ENCODE measurements around the gene HDAC4. TPM values are rescaled to one million over a fixed set of nuclear protein-coding genes. Genes with fewer than 3 reads are reported as not detected.

The HDAC4 gene
- total and polyA plus RNA-seq, 2 of the 4 experiments (the other 2 are of a cell fraction) = 4.1 to 7.2 TPM

DNA sequence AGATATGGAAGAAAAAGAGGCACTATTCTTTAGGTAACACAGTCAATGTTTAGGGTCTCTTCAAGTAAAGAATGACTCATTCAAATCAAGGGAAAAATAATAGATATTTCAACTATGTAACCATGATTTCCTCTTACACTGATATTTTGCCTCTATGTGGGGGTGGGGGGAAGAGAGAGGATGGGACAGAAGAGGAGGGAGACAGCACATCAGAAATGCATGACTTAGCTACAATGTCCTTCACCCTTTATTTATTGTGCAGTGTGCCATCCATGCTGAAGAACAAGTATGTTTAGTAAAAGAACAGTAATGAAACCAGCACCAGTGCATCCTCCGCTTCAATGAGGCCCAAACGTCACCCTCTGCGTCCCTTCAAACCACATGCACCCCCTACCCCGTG lies 204.8 kb downstream of the HDAC4 start:
- H4K8ac ChIP-seq (ENCODE audit: low read depth in 2 of 2, low read length in 2 of 2) = no peak overlapping the region
- CTCF ChIA-PET = no interaction called here
- intact Hi-C loops (cut with micrococcal nuclease) (no loop called here), in situ Hi-C loops (cut with MboI; ENCODE audit: low sequenced_read_pairs) (no loop called here), dilution Hi-C loops (cut with HindIII; ENCODE audit: low sequenced_read_pairs, unreplicated experiment) (no loop called here)
- ATAC-seq (ENCODE audit: low read depth) (no peak), DNase-seq (no peak)
- TF ChIP-seq NFE2L2 (IDR thresholded peaks at IDR 0.05; ENCODE audit: low read depth, low read length) (no peak), MAZ (IDR thresholded peaks at IDR 0.05; ENCODE audit: borderline replicate concordance, low read depth, low read length) (no peak), POLR2A (IDR thresholded peaks at IDR 0.05; ENCODE audit: low read depth, low read length) (no peak), FOS (IDR thresholded peaks at IDR 0.05; ENCODE audit: low read depth, low read length) (no peak), SMC3 (IDR thresholded peaks at IDR 0.05; ENCODE audit: low read depth, low read length) (no peak), BHLHE40 (IDR thresholded peaks at IDR 0.05; ENCODE audit: low read depth, low read length) (no peak), CHD1 (IDR thresholded peaks at IDR 0.05; ENCODE audit: low read depth, low read length) (no peak), MAFK (IDR thresholded peaks at IDR 0.05; ENCODE audit: low read depth, low read length) (no peak), RAD21 (IDR thresholded peaks at IDR 0.05; ENCODE audit: low read length) (no peak), MXI1 (IDR thresholded peaks at IDR 0.05; ENCODE audit: borderline replicate concordance, low read depth, low read length) (no peak), RFX5 (IDR thresholded peaks at IDR 0.05; ENCODE audit: low read depth, low read length) (no peak)
- TF ChIP-seq, protein P1, sequence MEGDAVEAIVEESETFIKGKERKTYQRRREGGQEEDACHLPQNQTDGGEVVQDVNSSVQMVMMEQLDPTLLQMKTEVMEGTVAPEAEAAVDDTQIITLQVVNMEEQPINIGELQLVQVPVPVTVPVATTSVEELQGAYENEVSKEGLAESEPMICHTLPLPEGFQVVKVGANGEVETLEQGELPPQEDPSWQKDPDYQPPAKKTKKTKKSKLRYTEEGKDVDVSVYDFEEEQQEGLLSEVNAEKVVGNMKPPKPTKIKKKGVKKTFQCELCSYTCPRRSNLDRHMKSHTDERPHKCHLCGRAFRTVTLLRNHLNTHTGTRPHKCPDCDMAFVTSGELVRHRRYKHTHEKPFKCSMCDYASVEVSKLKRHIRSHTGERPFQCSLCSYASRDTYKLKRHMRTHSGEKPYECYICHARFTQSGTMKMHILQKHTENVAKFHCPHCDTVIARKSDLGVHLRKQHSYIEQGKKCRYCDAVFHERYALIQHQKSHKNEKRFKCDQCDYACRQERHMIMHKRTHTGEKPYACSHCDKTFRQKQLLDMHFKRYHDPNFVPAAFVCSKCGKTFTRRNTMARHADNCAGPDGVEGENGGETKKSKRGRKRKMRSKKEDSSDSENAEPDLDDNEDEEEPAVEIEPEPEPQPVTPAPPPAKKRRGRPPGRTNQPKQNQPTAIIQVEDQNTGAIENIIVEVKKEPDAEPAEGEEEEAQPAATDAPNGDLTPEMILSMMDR (conservative IDR thresholded peaks at IDR 0.05; ENCODE audit: low read depth, low read length) = no peak
- no peak overlapping the region for H4K91ac ChIP-seq (ENCODE audit: insufficient read depth, low read depth, low read length)
- no peak overlapping the region; the same call in 1 of the 2 replicates for H3K14ac ChIP-seq (replicated peaks; ENCODE audit: low read depth, low read length)
- no peak overlapping the region for H4K5ac ChIP-seq (ENCODE audit: low read depth, low read length)
- no peak overlapping the region for H3K4me3 ChIP-seq (ENCODE audit: insufficient read depth, low read depth, low read length)
- peaks cover 8% of the 10 kb centered on the region; the same call in 1 of the 2 replicates for H3K9me1 ChIP-seq (ENCODE audit: insufficient read depth, low read length)
- H3K36me3 ChIP-seq (ENCODE audit: control insufficient read depth, insufficient read depth, low read length) = peaks cover 13% of the 10 kb centered on the region
- H3K23ac ChIP-seq (ENCODE audit: low read depth, low read length) = no peak overlapping the region
- no peaks in the 10 kb centered on the region for H3K9me3 ChIP-seq (ENCODE audit: control insufficient read depth, insufficient read depth, low read length)
- no peak overlapping the region for H2BK5ac ChIP-seq (ENCODE audit: low read depth, low read length, poor library complexity, severe bottlenecking)
- H2BK20ac ChIP-seq (ENCODE audit: low read depth, low read length) = no peak overlapping the region
- H3K27ac ChIP-seq (ENCODE audit: insufficient read depth, low read length) = no peak overlapping the region
- H2BK120ac ChIP-seq (ENCODE audit: low read depth, low read length) = no peak overlapping the region
- no peak overlapping the region for H3K4ac ChIP-seq (ENCODE audit: low read depth, low read length)
- peaks cover 9 to 10% of the 10 kb centered on the region in 2 experiments; a peak in 3 of 4 replicates for H3K79me1 ChIP-seq (ENCODE audit: low read depth in 1 of 2, low read length in 2 of 2)
- H3K9ac ChIP-seq (ENCODE audit: low read depth, low read length) = no peak overlapping the region
- H3K4me2 ChIP-seq (ENCODE audit: low read depth, low read length) = no peak overlapping the region
- no peak overlapping the region for H3K56ac ChIP-seq (ENCODE audit: extremely low read depth, insufficient read depth, low read length)
- no peak overlapping the region; the same call in 1 of the 2 replicates for H2AK5ac ChIP-seq (ENCODE audit: low read depth, low read length)
- H2BK15ac ChIP-seq (ENCODE audit: low read depth, low read length) = no peak overlapping the region
- H2AK9ac ChIP-seq (replicated peaks; ENCODE audit: low read depth, low read length, poor library complexity) = no peak overlapping the region
- no peaks in the 10 kb centered on the region for H3K27me3 ChIP-seq (ENCODE audit: control insufficient read depth, insufficient read depth, low read length)
- WGBS, 2 experiments (ENCODE audit: extremely low coverage in 2 of 2, insufficient read length in 1 of 2) = no CpG with 5 or more reads among the region's 4 CpGs
- no TSS peak for BruUV-seq (replicated peaks)
- POLR2A ChIA-PET (ENCODE audit: unreplicated experiment) = no interaction called here
- H2AFZ ChIP-seq (replicated peaks; ENCODE audit: low read length, poor library complexity) = no peak overlapping the region
- no peak overlapping the region for H3K18ac ChIP-seq (ENCODE audit: low read depth, low read length)
- H4K20me1 ChIP-seq (ENCODE audit: insufficient read depth, low read length) = peaks cover 5% of the 10 kb centered on the region
- H3K4me1 ChIP-seq (ENCODE audit: control insufficient read depth, insufficient read depth, low read length) = peaks cover 2% of the 10 kb centered on the region; the same call in 1 of the 2 replicates

Data from IMR-90 (cell line).